GM11168 (cell line): ENCODE results near the gene ELF2.
"Not testable (repeated sequence)": the region's sequence is repeated elsewhere in the genome, so short reads cannot be mapped to it uniquely, and the experiment has no call there.

Experiments
- in situ Hi-C: fragments of 300-500 bp; cut with MboI; formaldehyde crosslinking; loops from one replicate; pipeline ENCODE4 v1.12.0; 2022; ENCODE audit warnings: low sequenced_read_pairs; ENCODE audit not compliant: unreplicated experiment

ELF2 gene

DNA sequence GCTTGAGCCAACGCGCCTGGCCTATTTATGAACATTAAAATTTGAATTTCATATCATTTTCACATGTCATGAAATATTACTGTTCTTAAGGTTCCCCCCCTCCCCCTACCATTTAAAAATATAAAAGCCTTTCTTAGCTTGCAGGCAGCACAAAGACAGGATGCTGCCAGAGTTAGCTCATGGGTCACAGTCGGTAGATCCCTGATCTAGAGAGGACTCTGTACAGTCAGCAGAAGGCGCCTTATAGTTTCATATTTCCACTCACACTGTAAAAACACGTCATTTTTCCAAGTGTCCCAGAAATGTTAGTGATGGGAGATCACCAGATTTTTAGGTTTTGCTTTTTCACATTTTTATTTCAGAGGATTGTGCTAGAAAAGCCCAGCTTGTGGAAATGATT, 149.2 kb downstream of the ELF2 start:
- in situ Hi-C loops, result no loop called here

- in situ Hi-C loops, result no loop called here
These were observed 151.2 kb downstream of the ELF2 start for GRCh38 chr4:139025841-139026240.

DNA sequence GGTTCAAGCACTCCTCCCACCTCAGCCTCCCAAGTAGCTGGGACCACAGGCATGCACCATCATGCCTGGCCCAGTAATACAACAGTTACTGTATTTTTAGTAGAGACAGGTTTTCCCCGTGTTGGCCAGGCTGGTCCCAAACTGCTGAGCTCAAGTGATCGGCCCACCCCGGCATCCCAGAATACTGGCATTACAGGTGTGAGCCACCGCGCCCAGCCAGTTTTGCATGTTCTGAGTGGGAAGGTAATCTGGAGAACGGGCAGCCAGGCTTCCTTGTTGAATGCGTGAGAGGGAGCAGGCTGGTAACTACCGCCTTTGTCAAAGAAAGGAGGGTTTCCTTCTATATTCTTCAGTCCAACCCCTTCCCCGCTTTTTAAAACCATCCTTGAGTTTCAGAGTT, 152.3 kb downstream of the ELF2 start:
- in situ Hi-C loops, result no loop called here

GRCh38 chr4:139022835-139023234, 154.2 kb downstream of the ELF2 start:
- in situ Hi-C loops, result no loop called here

- in situ Hi-C loops, result not testable (repeated sequence)
These were observed 155.9 kb downstream of the ELF2 start for GRCh38 chr4:139021071-139021470.

DNA sequence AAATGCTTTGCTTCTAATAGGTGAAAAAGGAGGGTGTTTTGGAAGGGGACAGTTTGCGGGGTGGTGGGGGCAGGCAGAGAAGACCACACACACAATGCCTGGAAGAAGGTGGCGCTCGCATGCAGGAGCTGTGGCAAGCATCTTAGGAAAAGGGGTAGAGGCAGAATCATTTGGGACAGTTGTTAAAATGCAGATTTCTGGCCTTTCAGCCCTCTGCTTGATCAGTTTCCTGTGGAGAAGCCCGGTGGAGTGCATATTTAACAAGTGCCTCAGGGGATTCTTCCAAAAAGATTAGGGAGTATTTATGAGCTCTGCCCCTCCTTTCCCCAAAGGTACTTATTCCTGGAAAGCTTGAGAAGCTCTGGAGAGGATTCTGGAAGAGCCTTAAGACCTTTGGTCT, 156.6 kb downstream of the ELF2 start:
- in situ Hi-C loops, result no loop called here

DNA sequence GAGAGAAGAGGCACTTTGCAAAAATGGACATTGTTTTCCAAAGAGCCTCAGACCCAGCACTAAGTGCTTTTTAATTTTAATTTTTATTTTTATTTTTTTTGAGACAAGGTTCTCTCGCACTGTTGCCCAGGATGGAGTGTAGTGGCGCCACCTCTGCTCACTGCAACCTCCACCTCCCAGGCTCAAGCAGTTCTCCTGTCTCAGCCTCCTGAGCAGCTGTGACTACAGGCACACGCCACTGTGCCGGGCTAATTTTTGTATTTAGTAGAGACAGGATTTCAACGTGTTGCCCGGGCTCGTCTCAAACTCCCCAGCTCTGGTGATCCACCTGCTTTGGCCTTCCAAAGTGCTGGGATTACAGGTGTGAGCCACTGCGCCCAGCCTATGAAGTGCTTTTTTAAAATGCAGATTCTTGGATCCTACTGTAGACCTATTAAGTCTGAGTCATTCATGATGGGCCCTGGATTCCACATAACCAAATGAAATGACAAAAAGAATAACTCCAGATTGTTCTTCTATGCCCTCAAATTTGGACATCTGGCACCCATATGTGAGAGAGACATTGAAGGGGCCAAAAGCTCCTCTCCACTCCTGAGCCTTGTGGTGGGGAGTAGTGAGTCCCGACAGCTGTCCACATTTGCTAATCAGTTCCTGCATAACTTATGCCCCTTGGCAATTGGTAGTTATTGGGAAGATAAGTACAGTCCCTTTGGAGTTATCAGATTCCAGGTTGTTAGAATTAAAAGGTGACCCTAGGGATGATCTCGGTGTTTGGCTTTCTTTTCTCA, 157.9 kb downstream of the ELF2 start:
- in situ Hi-C loops, result no loop called here

GRCh38 chr4:139018501-139018900, 158.5 kb downstream of the ELF2 start:
- in situ Hi-C loops, result no loop called here

DNA sequence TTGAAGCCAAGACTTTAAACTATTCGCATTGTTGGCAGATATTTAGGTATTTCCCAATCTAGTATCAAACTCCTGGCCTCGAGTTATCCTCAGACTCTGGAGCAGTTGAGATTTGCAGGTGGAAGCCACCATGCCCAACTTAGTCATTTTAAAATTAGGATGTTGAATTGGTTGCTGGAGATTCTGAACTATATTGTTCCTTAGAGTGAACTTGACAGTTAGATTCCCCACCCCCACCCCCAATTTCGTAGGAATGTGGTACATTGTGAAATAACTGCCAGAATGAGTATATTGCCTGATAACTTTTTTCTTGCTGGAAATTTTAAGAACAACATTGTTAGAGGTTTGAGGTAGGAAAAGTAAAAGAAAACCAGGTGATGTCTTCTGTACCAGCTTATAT, 159.2 kb downstream of the ELF2 start:
- in situ Hi-C loops, result no loop called here

DNA sequence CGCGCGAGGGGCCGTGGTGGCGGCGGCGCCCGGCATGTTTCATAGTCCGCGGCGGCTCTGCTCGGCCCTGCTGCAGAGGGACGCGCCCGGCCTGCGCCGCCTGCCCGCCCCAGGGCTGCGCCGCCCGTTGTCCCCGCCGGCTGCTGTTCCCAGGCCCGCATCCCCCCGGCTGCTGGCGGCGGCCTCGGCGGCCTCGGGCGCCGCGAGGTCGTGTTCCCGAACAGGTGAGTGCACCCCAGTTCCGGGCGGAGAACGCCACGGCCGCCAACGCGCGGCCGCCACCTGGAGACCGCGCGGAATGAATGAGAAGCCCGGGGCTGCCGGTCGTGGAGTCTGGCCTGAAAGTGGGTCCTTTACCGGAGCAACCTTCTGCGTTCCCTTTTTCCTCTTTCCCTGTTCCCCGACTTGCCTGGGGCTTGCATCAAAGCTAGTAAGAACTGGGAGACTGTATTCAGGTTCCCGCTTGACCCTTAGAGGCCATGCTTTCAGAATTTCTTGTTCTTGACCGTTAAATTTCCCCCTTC, 161.0 kb downstream of the ELF2 start:
- in situ Hi-C loops, result no loop called here

DNA sequence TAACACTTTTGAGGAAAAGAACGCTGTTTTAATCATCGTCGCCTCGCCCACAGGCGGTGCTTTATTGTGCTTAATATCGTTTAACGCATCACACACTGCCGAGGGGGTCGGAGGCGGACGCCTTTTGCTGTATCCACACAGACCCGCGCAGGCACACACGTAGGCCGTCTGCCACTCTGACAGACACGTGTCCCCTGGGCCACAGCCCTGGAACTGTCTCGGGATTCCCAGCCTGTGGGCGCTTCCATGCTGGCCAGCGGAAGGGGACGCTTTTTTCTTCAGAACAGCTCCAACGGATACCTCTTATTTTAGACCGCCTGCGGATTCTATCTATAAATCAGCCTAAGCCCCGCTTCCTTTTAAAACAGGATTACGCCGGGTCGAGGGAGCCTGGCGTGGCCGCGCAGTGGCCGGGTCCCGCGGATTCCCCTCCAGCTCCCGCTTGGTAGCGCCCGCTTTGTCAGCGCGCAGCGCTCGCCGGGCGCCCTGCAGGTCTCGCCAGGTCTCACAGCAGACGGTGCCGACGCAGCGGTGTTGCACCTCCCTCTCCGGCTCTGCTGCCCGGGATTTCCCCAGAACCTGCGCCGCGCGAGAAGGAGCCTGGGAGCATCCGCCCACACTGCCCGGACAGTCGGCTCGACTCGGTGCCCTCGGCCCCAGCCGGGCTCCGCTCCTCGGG, 161.6 kb downstream of the ELF2 start, which contains the start of gene NOCT:
Gene NOCT, plus strand, starts transcription at position 513 of the 679 bp plus-strand sequence. CDS start 201 bp downstream, outside the sequence.
- in situ Hi-C loops, result no loop called here

DNA sequence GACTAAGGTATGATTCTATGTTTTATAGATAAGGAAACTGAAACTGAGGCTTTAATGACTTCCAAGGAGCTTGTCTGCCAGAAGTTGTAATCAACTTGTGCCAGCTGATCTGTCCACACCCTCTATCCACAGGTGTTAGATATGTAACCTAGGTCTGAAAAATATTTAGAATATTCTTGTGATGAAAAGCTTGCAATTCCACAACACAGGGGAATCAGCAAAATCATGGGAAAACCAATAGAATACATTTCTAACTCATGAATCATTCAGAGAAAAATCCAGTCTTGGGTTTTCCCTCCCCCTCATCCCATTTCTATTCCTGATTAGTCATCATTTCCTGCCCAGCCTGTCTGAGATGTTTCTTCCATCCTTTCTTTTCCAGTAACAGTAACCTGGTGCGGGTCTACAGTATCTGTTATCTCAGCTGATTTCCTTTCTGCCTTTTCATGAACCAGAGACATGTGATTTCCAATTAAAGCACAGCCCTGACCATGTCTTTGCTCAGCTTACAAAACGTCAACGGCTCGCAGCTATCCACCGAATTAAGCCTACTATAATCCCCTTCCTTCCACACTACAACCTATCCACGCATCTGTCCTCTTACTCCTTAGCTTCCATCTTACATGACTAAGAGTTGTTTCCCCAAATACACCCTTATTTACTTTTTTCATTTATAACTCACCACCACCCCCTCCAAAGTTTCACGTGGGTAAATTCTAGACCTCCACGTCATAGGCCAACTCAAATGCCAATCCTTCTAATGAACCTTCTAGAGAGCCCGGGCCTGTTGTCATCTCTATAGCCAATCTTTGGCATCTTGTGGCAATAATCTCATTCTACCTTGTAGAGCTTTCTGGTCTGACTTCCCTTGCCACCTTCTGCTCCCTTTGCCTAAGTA, 162.4 kb downstream of the ELF2 start:
- in situ Hi-C loops, result no loop called here

GRCh38 chr4:139011225-139011950, 165.6 kb downstream of the ELF2 start:
- in situ Hi-C loops, result no loop called here

- in situ Hi-C loops, result no loop called here
These were observed 167.3 kb downstream of the ELF2 start for GRCh38 chr4:139009702-139010101.

GRCh38 chr4:139008278-139008677, 168.7 kb downstream of the ELF2 start:
- in situ Hi-C loops, result not testable (repeated sequence)

- in situ Hi-C loops, result no loop called here
These were observed 169.4 kb downstream of the ELF2 start for GRCh38 chr4:139007640-139008039.
